Spleen (tissue), 7 donors: ENCODE data around the gene FHIT.

Experiments
- POLR2A ChIP-seq, 3 donors: fragments of 450-650 bp; IDR thresholded peaks; one replicate each; pipeline ENCODE4 v1.5.1; 2017; ENCODE audit warnings: antibody characterized with exemption in 3 of 3, mild to moderate bottlenecking in 1 of 3
- POLR2AphosphoS5 ChIP-seq, 3 donors: sonication (generic); formaldehyde crosslinking; IDR thresholded peaks; one replicate each; pipeline ENCODE4 v1.5.1; 2017; ENCODE audit warnings: antibody characterized with exemption in 3 of 3
- TF ChIP-seq, protein P1 (sequence below), 11 experiments: fragments of 200-600 bp in 7 of 11; fragments of 450-650 bp in 4 of 11; sonication (generic) in 4 of 11; IDR thresholded peaks in 8 of 11; conservative IDR thresholded peaks in 3 of 11; 1 replicate in 7 of 11; 2 replicates in 4 of 11; pipeline versions ENCODE4 v1.4.0 to v1.8.0; 2016 to 2021; ENCODE audit warnings: antibody characterized with exemption in 11 of 11, inconsistent platforms in 4 of 11, mild to moderate bottlenecking in 1 of 11
- donor health status: DM: no; HTN: no; CAD: no; lungs with moderate emphysema.
- donor health status: DM: no; HTN: no; CAD: no.
- donor health status: DM: no; HTN: no; CAD: no.

DNA sequence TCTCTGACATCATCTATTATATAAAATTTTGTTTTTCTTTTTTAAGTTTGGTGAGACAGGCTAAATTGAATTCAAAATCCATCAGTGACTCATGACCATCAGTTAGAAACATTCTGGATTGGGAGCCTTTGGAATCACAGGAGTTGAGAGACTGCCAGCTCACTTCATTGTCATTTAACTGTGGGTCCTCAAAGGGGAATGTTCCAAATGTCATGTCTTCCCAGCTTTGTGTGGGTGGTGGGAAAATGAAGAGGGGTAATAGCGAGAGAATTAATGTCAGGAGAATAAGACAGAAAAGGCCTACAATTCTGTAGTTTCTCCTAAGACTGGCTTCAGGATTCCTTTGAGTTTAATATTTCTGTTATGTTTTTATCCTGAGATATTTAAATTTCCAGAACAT lies 1051.9 kb downstream of the FHIT start:
- TF ChIP-seq, protein P1, sequence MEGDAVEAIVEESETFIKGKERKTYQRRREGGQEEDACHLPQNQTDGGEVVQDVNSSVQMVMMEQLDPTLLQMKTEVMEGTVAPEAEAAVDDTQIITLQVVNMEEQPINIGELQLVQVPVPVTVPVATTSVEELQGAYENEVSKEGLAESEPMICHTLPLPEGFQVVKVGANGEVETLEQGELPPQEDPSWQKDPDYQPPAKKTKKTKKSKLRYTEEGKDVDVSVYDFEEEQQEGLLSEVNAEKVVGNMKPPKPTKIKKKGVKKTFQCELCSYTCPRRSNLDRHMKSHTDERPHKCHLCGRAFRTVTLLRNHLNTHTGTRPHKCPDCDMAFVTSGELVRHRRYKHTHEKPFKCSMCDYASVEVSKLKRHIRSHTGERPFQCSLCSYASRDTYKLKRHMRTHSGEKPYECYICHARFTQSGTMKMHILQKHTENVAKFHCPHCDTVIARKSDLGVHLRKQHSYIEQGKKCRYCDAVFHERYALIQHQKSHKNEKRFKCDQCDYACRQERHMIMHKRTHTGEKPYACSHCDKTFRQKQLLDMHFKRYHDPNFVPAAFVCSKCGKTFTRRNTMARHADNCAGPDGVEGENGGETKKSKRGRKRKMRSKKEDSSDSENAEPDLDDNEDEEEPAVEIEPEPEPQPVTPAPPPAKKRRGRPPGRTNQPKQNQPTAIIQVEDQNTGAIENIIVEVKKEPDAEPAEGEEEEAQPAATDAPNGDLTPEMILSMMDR (IDR thresholded peaks at IDR 0.05 in 8 of 11, conservative IDR thresholded peaks at IDR 0.05 in 3 of 11): no peak
- TF ChIP-seq POLR2A (IDR thresholded peaks at IDR 0.05): no peak
- no peak for TF ChIP-seq POLR2AphosphoS5 (IDR thresholded peaks at IDR 0.05)
